ENCODE results near the gene MIER1.

GRCh38 chr1:66968574-66968973 lies 43.8 kb downstream of the MIER1 start:
- TF ChIP-seq CTCF (IDR thresholded peaks at IDR 0.05) (no peak), ZFX (IDR thresholded peaks at IDR 0.05; ENCODE audit: borderline replicate concordance) (no peak)

Data from 22Rv1 (cell line).